Measurements from ENCODE around the gene GALNT18.
"Not testable (repeated sequence)": the region's sequence is repeated elsewhere in the genome, so short reads cannot be mapped to it uniquely, and the experiment has no call there.

Gene GALNT18

DNA sequence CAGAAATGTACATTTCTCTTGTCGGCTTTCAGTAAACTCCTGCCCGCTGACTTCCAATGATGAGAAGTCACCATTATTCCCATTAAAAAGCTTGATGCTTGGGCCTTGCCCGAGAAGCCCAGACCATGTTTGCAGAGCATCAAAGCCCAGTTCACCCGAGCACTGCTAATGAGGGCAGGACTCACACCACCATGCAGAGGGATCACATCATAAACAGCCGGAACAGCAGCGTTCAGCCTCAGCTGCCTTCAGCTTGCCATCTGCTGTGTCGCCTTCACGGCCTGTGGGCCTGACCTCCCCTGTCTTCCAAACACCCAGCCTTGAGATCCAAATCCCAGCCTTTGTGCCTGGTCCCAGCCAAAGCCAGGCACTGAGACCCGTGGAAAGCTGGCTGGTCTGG is 163.3 kb downstream of the GALNT18 start:
- no peak for DNase-seq (ENCODE audit: low spot score)

- no peak for DNase-seq (ENCODE audit: low spot score)
These were observed 163.8 kb downstream of the GALNT18 start for GRCh38 chr11:11458001-11458400.

- no peak for DNase-seq (ENCODE audit: low spot score)
These were observed 164.9 kb downstream of the GALNT18 start for GRCh38 chr11:11456866-11457265.

DNA sequence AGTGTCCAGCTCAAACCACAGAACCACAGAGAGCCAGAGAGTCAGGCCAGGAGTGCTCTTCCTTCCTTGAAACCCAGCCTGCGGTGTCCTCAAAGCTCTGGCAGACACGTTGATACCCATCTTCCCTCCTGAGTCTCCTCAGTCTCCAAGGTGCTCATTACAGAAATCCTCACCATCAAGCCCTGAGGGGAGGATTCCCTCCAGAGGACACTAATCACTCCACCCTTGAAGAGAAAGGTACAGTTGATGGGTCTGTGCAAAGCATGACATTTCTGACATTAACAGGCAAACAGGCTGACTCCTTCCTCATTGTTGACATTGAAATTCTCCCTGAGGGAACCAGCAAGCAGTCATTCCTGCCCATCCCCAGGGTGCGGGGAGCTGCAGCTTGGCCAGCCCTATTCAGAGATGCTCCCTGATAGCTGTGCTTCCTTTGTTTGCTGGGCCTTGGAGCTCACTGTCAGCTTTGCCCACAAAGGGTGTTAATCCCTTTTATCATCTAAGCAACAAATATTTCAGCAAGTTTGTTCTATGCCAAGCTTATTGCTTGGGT is 167.1 kb downstream of the GALNT18 start:
- no peak for DNase-seq (ENCODE audit: low spot score)

DNA sequence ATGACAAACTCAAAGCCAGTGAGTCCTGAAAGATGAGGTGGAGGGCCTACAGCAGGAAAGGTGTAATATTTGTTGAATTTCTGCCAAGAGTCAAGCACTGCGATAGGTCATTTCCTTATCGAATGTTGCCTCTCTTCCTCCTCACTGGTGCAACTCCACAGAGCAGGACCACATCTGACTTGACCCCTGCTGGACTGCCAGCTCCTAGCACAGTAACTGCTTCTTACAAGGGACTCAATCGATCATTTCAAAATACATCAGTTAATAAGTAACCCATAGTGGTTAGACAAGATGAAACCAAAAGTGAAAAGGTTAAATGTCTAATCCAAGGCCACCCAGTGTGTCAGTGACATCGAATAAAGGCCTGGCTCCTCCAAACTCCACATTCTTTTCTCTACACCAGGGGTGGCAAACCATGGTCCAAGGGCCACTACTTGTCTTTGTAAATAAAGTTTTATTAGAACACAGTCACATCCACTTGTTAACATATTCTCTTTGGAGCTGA is 170.3 kb downstream of the GALNT18 start:
- DNase-seq (ENCODE audit: low spot score): no peak

GRCh38 chr11:11450744-11451362 is 171.0 kb downstream of the GALNT18 start:
- no peak for DNase-seq (ENCODE audit: low spot score)

GRCh38 chr11:11449327-11449726 is 172.5 kb downstream of the GALNT18 start:
- no peak for DNase-seq (ENCODE audit: low spot score)

GRCh38 chr11:11448626-11449025 is 173.2 kb downstream of the GALNT18 start:
- no peak for DNase-seq (ENCODE audit: low spot score)

DNA sequence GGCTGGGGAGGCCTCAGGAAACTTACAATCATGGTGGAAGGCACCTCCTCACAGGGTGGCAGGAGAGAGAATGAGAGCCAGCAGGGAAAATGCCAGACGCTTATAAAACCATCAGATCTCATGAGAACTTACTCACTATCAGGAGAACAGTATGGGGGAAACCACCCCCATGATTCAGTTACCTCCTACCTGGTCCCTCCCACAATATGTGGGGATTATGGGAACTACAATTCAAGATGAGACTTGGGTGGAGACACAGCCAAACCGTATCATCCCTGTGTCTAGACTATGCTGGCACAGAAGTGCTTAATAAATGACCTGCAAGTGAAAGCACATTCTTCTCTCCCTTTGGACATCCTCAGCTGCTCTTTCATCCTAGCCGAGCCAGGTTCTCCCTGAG is 174.2 kb downstream of the GALNT18 start:
- DNase-seq (ENCODE audit: low spot score): not testable (repeated sequence)

DNA sequence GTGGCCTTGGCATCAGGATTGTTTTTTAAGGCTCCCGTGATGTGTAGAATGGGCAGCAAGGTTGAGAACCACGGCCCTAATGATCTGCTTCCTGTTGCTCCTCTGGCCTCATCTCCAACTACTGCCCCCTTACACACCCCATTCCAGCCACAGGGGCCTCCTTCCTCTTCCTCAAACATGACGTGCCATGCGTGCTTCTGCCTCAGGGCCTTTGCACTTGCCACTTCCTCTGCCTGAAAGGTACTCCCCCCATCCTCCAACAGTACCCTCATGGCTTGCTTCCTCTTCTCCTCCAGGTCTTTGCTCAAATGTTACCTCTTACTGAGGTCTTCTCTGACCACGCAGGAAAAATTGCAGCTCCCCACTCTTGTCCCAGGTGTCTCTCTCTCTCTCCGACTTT is 174.8 kb downstream of the GALNT18 start:
- no peak for DNase-seq (ENCODE audit: low spot score)

- no peak for DNase-seq (ENCODE audit: low spot score)
These were observed 175.2 kb downstream of the GALNT18 start for GRCh38 chr11:11446564-11446963.

GRCh38 chr11:11445441-11446185 is 176.2 kb downstream of the GALNT18 start:
- no peak for DNase-seq (ENCODE audit: low spot score)

DNA sequence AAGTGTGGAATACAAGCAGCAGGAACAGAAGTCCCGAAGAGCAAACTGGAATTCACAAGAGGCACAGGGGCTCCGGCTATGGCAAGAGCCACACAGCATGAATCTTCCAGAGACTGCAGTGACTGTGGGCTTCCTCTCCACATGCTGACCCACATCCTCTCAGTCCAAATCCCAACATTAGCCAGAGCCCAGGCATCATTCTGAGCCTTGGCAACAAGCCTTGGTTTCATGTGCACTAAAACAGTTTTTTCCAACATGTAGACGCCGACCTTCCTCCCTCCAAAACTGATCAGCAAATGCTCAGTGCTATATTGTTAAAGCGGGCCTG is 177.0 kb downstream of the GALNT18 start:
- no peak for DNase-seq (ENCODE audit: low spot score)

- no peak for DNase-seq (ENCODE audit: low spot score)
These were observed 177.6 kb downstream of the GALNT18 start for GRCh38 chr11:11444027-11444803.

GRCh38 chr11:11442791-11443190 is 179.0 kb downstream of the GALNT18 start:
- DNase-seq (ENCODE audit: low spot score): no peak

DNA sequence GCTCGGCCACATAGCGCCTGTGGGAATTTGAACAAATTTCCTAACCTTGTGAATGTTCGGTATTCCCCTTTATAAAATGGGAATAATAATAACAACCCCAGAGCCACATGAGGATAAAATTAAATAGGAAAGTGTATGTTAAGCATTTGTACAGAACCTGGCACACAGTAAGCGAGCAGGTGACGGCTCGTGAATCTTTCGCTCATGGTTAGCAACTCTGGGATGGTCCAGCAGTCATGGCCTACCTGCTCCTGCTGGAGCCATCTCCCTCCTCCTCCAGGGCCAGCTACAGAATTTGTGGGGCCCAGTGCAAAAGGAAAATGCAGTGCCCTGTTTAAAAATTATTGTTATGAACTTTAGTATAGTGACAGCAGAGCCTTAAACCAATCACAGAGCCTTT is 180.3 kb downstream of the GALNT18 start:
- DNase-seq (ENCODE audit: low spot score): no peak

DNA sequence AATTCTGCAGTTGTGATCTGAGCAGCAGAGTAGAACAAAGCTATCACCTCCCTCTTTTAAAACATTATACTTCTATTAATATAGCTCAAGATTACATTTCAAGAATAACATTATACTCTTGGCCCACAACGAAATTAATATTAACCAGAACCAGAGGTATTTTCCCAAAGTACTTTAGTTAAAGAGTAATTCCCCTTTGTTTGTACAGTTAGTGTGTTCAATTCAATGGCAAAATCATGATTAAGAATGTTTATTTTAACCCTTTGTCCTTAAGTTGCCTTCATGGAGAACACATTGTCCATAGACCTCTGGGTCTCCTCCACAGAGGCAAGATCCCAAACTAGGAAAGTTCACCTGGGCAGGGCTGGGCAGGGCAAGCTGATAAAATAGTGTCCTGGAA is 180.7 kb downstream of the GALNT18 start:
- DNase-seq (ENCODE audit: low spot score): no peak

GRCh38 chr11:11440144-11440543 is 181.7 kb downstream of the GALNT18 start:
- DNase-seq (ENCODE audit: low spot score): no peak

- no peak for DNase-seq (ENCODE audit: low spot score)
These were observed 182.2 kb downstream of the GALNT18 start for GRCh38 chr11:11439591-11439990.

- DNase-seq (ENCODE audit: low spot score): no peak
These were observed 185.0 kb downstream of the GALNT18 start for GRCh38 chr11:11436715-11437313.

- DNase-seq (ENCODE audit: low spot score): no peak
These were observed 186.2 kb downstream of the GALNT18 start for GRCh38 chr11:11435635-11436034.

GRCh38 chr11:11433960-11434359 is 187.8 kb downstream of the GALNT18 start:
- no peak for DNase-seq (ENCODE audit: low spot score)
